ENCODE results near the gene LBX2. TPM values are rescaled to one million over a fixed set of nuclear protein-coding genes. Genes with fewer than 3 reads are reported as not detected.

The LBX2 gene
- total and polyA plus RNA-seq, 2 experiments from 2014 or later, result 0.80 TPM; not detected in 1

DNA sequence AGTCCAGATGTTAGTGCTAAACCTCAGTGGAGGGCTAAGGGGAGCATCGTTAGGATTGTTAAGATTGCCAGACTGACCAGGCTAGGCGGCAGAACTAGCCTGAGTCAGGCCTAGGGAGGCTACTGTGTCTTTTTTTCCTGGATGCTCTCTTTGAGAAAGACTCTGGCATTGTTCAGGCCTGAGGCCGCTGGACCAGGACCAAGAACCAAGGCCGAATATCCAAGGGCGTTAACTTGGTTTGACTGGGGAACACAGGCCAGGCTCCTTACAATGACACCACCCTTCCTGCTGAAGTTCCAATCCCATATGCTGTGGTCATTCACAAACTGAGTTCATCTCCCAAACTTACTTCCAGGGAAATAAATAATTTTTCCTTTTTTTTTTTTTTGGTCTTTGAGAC, 40.9 kb upstream of the LBX2 start:
- Histone ChIP-seq H3K36me3 (no peaks in the 10 kb centered on the region), H3K4me1 (ENCODE audit: low read depth) (no peaks in the 10 kb centered on the region), H3K27me3 (no peaks in the 10 kb centered on the region), H3K9me3 (ENCODE audit: low read depth) (no peaks in the 10 kb centered on the region), H3K4me3 (no peak overlapping the region), H3K27ac (no peak overlapping the region)
- DNase-seq (ENCODE audit: low read depth in 1 of 2, low spot score in 1 of 2), result no peak
- TF ChIP-seq, protein P1, sequence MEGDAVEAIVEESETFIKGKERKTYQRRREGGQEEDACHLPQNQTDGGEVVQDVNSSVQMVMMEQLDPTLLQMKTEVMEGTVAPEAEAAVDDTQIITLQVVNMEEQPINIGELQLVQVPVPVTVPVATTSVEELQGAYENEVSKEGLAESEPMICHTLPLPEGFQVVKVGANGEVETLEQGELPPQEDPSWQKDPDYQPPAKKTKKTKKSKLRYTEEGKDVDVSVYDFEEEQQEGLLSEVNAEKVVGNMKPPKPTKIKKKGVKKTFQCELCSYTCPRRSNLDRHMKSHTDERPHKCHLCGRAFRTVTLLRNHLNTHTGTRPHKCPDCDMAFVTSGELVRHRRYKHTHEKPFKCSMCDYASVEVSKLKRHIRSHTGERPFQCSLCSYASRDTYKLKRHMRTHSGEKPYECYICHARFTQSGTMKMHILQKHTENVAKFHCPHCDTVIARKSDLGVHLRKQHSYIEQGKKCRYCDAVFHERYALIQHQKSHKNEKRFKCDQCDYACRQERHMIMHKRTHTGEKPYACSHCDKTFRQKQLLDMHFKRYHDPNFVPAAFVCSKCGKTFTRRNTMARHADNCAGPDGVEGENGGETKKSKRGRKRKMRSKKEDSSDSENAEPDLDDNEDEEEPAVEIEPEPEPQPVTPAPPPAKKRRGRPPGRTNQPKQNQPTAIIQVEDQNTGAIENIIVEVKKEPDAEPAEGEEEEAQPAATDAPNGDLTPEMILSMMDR (IDR thresholded peaks at IDR 0.05; ENCODE audit: low read depth, low read length), result no peak

DNA sequence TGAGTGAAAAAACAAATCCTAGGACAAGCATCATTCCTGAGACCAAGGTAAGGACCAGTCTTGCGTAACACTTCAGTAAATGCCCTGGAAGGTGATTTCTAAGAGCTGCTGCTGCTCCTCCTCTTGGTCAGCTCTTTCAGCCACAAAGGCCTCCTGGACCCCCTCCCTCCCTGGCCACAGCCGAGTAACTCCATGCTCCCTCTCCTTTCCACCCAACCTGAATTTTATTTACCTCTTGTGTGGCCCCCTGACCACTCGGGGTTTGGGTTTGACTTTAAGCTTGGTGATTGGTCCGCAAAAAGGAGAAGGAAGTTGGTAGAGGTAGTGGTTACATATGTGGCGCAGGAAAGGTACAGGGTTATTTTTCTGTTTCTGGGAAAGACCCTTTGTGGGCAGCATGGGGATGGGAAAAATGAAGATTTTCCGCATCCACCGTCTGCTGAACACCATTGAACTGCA, 39.5 kb upstream of the LBX2 start:
- DNase-seq (ENCODE audit: low read depth in 1 of 2, low spot score in 1 of 2), result no peak
- Histone ChIP-seq H3K9me3 (ENCODE audit: low read depth) (no peaks in the 10 kb centered on the region), H3K4me1 (ENCODE audit: low read depth) (no peaks in the 10 kb centered on the region), H3K27me3 (no peaks in the 10 kb centered on the region), H3K4me3 (no peak overlapping the region), H3K36me3 (no peaks in the 10 kb centered on the region), H3K27ac (no peak overlapping the region)
- TF ChIP-seq, protein P1 (IDR thresholded peaks at IDR 0.05; ENCODE audit: low read depth, low read length), result no peak

DNA sequence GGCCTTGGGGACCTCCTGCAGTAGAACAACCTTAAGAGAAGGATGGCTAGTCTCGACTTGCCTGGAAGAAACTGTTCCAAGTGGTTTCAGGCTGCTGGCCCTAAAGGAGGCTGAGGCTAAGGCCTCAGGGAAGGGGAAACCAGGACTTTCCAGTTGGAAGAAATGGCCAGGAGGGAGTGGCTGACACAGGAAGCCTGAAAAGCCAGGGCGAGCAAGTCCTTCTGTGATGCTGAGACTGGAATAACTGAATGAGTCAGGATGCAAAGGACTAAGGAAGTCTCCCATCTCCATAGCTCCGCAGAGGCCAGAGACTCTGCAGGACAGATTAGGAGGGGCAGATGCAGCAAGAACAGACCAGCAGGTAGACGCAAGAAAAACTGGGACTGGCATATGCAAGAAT, 37.7 kb upstream of the LBX2 start:
- Histone ChIP-seq H3K4me3 (no peak overlapping the region), H3K27ac (no peak overlapping the region), H3K4me1 (ENCODE audit: low read depth) (no peaks in the 10 kb centered on the region), H3K36me3 (peaks cover 9% of the 10 kb centered on the region), H3K9me3 (ENCODE audit: low read depth) (no peaks in the 10 kb centered on the region), H3K27me3 (no peaks in the 10 kb centered on the region)
- TF ChIP-seq, protein P1 (IDR thresholded peaks at IDR 0.05; ENCODE audit: low read depth, low read length), result no peak
- no peak for DNase-seq (ENCODE audit: low read depth in 1 of 2, low spot score in 1 of 2)

DNA sequence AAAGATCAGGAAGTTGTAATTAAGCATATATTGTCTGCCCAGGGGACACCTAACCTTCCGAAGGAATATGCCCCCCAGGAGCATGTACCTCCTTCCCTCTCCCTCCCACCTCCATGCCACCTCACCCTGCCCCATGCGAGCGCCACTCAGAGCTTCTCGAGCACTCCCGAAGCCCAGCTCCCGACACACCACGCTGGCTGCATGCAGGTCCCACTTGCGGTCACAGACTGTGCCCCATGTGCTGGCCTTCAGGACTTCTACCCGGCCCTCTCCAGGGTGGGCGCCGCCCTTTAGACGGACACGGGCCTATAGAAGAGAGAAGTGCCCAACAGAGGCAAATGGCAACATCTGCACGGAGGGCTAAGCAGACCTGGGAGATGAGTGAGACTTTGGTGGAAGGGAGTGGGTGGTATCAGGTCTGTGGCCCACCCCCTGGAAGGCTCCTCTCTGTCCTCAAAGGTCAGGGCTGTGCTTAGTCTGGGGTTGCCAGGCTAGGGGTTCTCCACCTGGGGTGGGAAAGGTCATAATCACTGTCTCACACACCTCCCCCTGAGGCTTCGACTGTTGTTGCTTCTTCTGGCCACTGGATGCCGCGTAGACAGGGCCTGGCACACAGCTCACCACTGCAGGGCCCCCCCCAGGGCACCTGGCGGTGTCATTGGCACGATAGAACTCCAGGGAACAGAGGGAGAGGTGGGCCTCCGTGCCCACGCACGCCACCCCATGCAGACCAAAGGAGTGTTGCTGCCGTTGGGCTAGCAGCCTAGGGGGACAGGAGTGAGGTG, 37.0 kb upstream of the LBX2 start:
- Histone ChIP-seq H3K36me3 (peaks cover 9% of the 10 kb centered on the region), H3K9me3 (ENCODE audit: low read depth) (no peaks in the 10 kb centered on the region), H3K27ac (no peak overlapping the region), H3K27me3 (no peaks in the 10 kb centered on the region), H3K4me3 (no peak overlapping the region), H3K4me1 (ENCODE audit: low read depth) (no peaks in the 10 kb centered on the region)
- DNase-seq (ENCODE audit: low read depth in 1 of 2, low spot score in 1 of 2), result no peak
- TF ChIP-seq, protein P1 (IDR thresholded peaks at IDR 0.05; ENCODE audit: low read depth, low read length), result no peak

DNA sequence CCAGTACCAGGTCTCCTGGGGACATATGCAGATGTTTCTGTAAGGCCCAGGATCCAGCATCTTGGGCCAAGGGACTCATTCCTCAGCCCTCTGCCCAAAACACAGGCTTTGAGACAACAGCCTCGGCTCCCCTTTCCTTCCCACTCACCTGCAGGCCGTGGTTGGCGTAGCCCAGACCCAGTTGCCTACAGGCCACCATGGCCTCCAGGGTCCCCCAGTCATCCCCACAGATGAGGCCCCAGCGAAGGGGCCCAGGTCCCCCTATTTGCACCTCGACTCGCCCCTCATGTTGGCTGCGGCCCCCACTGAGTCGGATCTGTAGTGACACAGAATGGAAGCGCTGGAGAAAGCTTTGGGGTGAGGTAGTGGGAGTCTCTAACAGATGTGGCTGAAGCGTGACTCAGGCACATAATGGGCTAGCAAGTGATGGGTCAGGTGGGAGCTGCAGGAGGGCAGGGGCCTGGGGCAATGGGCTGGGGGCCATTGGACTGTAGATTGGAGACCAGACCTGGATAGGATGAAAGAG, 36.1 kb upstream of the LBX2 start:
- no peak overlapping the region for H3K4me3 ChIP-seq
- peaks cover 4% of the 10 kb centered on the region for H3K4me1 ChIP-seq (ENCODE audit: low read depth)
- DNase-seq (ENCODE audit: low read depth in 1 of 2, low spot score in 1 of 2), result no peak
- TF ChIP-seq, protein P1 (IDR thresholded peaks at IDR 0.05; ENCODE audit: low read depth, low read length), result no peak
- no peak overlapping the region for H3K27ac ChIP-seq
- no peaks in the 10 kb centered on the region for H3K9me3 ChIP-seq (ENCODE audit: low read depth)
- H3K27me3 ChIP-seq, result no peaks in the 10 kb centered on the region
- H3K36me3 ChIP-seq, result peaks cover 9% of the 10 kb centered on the region

All from cardiac muscle cell (in vitro differentiated cells and primary cell).